B cell (primary cell): ENCODE measurements around the gene BCAN.

ENCODE experiments used
- EZH2 ChIP-seq: IDR thresholded peaks from 2 replicates; pipeline ENCODE4 v1.6.1; 2012; ENCODE audit warnings: borderline replicate concordance, low read depth, mild to moderate bottlenecking, moderate library complexity, low read length; ENCODE audit not compliant: insufficient read depth, poor library complexity, severe bottlenecking
- TF ChIP-seq, protein P1 (sequence below): fragments of 200-600 bp; IDR thresholded peaks from one replicate; pipeline ENCODE4 v1.8.0; 2022; ENCODE audit warnings: antibody characterized with exemption, mild to moderate bottlenecking

DNA sequence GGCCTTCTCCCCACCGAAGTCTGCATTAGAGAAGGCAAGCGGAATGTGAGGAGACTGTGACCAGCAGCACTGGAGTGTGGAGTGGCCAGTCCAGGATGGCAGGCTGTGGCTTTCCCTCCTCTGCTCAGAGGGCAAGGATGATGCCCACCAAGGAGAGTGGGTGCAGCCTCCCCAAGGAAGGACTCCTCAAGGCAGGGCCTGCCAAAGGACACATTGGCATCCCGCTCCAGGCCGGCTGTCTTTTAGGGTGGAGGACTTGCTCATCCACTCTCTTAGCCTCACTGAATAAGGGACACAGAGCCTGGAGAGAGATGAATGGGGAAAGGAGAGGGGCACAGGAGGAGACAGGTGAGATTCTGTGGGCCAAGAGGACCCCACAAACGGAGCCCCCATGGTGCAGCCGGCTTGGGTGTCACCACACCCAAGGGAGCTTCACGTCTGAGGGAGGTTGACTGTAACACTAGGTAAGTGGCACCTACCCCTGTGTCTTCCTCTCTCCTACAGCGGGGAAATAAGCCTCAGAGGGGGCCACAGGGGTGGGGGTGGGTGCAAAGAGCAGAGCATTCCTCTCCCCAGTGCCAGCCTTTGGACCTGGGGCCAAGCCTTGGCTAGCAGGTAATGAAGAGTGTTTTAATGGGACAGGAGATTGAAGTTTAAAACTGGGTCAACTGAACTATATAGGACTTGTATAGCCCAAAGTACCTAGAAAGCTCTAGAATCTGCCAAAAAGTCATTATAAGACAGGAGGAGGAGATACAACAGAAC is 39.5 kb downstream of the BCAN start:
- TF ChIP-seq, protein P1, sequence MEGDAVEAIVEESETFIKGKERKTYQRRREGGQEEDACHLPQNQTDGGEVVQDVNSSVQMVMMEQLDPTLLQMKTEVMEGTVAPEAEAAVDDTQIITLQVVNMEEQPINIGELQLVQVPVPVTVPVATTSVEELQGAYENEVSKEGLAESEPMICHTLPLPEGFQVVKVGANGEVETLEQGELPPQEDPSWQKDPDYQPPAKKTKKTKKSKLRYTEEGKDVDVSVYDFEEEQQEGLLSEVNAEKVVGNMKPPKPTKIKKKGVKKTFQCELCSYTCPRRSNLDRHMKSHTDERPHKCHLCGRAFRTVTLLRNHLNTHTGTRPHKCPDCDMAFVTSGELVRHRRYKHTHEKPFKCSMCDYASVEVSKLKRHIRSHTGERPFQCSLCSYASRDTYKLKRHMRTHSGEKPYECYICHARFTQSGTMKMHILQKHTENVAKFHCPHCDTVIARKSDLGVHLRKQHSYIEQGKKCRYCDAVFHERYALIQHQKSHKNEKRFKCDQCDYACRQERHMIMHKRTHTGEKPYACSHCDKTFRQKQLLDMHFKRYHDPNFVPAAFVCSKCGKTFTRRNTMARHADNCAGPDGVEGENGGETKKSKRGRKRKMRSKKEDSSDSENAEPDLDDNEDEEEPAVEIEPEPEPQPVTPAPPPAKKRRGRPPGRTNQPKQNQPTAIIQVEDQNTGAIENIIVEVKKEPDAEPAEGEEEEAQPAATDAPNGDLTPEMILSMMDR, result no peak
- TF ChIP-seq EZH2, result no peak
